Nephron progenitor cell (in vitro differentiated cells): Measurements from ENCODE around the gene ARHGEF11.

Experiments used
- DNase-seq: peaks from one replicate; pipeline ENCODE4 v3.0.0; 2021
- H3K27ac Mint-ChIP-seq: 2 replicates; pipeline ENCODE4 v1.8.0; 2021; ENCODE audit warnings: mild to moderate bottlenecking, moderate library complexity, mixed read lengths
- H3K27me3 Mint-ChIP-seq: 2 replicates; pipeline ENCODE4 v1.8.0; 2021; ENCODE audit warnings: mild to moderate bottlenecking, low read depth, mixed read lengths; ENCODE audit not compliant: poor library complexity
- H3K36me3 Mint-ChIP-seq: 2 replicates; pipeline ENCODE4 v1.8.0; 2021; ENCODE audit warnings: low read depth, mixed read lengths
- H3K4me1 Mint-ChIP-seq: 2 replicates; pipeline ENCODE4 v1.8.0; 2021; ENCODE audit warnings: mixed read lengths
- H3K4me3 Mint-ChIP-seq: 2 replicates; pipeline ENCODE4 v1.8.0; 2021; ENCODE audit warnings: mild to moderate bottlenecking, moderate library complexity, mixed read lengths
- H3K9me3 Mint-ChIP-seq: 2 replicates; pipeline ENCODE4 v1.8.0; 2021; ENCODE audit warnings: mild to moderate bottlenecking, moderate library complexity, mixed read lengths
- TF ChIP-seq, protein P1 (sequence below): fragments of 200-600 bp; sonication (generic); IDR thresholded peaks from 2 replicates; pipeline ENCODE4 v1.5.0; 2021; ENCODE audit warnings: antibody characterized with exemption

ARHGEF11 gene

DNA sequence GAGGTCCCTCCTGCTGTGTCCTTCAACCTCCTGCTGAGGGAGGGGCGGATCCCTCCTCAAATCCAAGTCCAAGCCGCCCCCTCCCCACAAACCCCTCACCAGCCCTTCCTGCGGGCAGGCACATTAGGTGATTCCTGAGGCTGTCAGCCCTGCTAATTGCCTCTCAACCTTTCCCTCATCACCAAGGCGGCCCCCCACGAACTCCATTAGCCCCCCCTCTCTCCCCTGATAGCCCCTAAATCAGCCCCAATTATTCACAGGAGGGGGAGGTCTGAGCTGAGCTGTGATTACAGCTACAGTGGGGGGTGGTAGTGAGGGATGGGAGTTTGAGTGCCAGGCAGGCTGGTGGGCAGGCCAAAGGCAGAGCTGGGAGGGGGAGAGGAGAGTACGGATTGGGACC is 157.8 kb downstream of the ARHGEF11 start:
- DNase-seq = no peak
- no peak overlapping the region for H3K4me3 Mint-ChIP-seq
- H3K9me3 Mint-ChIP-seq = no peaks in the 10 kb centered on the region
- peaks cover 69% of the 10 kb centered on the region for H3K27me3 Mint-ChIP-seq
- H3K4me1 Mint-ChIP-seq = peaks cover 64% of the 10 kb centered on the region
- TF ChIP-seq, protein P1, sequence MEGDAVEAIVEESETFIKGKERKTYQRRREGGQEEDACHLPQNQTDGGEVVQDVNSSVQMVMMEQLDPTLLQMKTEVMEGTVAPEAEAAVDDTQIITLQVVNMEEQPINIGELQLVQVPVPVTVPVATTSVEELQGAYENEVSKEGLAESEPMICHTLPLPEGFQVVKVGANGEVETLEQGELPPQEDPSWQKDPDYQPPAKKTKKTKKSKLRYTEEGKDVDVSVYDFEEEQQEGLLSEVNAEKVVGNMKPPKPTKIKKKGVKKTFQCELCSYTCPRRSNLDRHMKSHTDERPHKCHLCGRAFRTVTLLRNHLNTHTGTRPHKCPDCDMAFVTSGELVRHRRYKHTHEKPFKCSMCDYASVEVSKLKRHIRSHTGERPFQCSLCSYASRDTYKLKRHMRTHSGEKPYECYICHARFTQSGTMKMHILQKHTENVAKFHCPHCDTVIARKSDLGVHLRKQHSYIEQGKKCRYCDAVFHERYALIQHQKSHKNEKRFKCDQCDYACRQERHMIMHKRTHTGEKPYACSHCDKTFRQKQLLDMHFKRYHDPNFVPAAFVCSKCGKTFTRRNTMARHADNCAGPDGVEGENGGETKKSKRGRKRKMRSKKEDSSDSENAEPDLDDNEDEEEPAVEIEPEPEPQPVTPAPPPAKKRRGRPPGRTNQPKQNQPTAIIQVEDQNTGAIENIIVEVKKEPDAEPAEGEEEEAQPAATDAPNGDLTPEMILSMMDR = no peak
- no peak overlapping the region for H3K27ac Mint-ChIP-seq
- H3K36me3 Mint-ChIP-seq = no peaks in the 10 kb centered on the region

DNA sequence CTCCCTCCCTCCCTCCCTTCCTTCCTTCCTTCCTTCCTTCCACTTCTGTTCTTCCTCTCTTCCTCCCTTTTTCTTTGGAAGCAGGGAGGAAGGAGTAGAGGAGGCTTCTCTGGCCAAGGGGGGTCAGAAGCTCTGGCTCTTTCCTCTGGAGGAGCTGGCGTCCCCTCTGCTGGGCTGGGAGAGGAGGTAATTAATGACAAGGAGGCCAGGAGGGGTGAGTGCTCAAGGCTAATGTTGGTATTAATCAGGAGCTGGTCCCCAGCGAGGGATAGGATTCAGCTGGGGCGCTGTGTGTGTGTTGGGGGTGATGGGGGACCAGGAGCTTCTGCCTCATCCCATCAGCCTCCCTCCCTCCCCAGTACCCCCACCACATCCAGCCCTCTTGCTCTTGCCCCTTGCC is 158.2 kb downstream of the ARHGEF11 start:
- Mint-ChIP-seq H3K4me3 (no peak overlapping the region), H3K9me3 (no peaks in the 10 kb centered on the region), H3K27ac (no peak overlapping the region), H3K36me3 (no peaks in the 10 kb centered on the region), H3K4me1 (peaks cover 65% of the 10 kb centered on the region), H3K27me3 (peaks cover 69% of the 10 kb centered on the region)
- TF ChIP-seq, protein P1 = no peak
- peak; percentile 41 for DNase-seq

DNA sequence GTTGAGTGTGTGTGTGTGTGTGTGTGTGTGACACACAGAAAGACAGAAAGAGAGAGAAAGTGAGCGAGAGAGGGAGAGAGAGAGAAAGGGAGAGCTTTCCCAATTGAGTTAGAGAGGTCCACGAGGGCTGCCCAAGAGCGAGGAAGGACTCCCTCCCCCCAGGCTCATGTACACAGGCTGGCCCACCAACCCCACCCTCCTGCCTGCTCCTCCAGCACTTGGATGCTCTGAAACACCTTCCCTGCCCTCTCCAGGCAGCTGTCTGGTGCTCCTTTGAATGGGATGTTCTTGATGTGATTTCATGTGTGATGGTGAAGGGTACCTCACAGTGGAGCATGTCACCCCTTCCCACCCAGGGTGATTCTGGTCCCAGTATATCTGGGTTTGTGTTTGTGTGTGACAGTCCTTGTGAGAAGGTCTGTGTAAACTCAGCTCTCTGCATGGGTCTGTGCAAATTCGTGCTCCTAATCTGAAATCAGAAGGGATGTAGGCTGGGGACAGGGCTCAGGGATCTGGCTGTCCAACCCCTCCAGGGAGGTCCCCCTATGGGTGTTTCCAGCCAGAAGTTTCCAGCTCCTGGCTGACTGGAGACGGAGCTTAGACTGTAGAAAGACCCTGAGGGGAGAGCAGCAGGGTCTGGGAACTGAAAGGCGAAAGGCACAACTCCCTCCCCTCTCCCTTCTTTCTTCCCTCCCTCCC is 158.8 kb downstream of the ARHGEF11 start:
- peaks cover 67% of the 10 kb centered on the region for H3K27me3 Mint-ChIP-seq
- H3K27ac Mint-ChIP-seq = peak overlapping the region; percentile 25
- TF ChIP-seq, protein P1 = no peak
- no peaks in the 10 kb centered on the region for H3K36me3 Mint-ChIP-seq
- peak overlapping the region; percentile 37 for H3K4me3 Mint-ChIP-seq
- peaks cover 61% of the 10 kb centered on the region for H3K4me1 Mint-ChIP-seq
- no peak for DNase-seq
- no peaks in the 10 kb centered on the region for H3K9me3 Mint-ChIP-seq

DNA sequence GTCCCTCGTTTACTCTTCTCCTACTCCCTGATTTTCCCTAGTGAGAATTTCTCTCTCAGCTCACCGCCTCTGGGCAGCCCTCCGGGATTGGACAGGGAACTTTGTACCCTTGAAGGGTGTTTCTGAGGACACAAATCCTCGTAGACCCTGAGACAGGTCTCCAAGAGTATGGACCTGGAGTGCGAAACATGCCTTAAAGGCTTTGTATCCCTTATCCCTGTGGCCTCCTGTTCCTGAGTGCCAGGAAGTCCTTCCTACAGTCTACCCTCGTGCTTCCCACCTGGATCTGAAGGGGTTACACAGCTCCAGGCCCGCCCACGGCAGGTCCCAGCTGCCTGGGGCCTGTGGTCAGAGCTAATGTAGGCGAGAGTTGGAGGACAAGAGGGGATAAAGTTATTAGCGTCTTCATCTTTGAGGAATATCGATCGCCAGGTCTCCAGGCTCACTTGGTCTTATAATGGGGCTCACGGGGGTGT is 159.6 kb downstream of the ARHGEF11 start:
- Mint-ChIP-seq H3K4me1 (peaks cover 64% of the 10 kb centered on the region), H3K27me3 (peaks cover 64% of the 10 kb centered on the region), H3K36me3 (no peaks in the 10 kb centered on the region), H3K4me3 (no peak overlapping the region), H3K27ac (no peak overlapping the region), H3K9me3 (no peaks in the 10 kb centered on the region)
- TF ChIP-seq, protein P1 = no peak
- DNase-seq = no peak

DNA sequence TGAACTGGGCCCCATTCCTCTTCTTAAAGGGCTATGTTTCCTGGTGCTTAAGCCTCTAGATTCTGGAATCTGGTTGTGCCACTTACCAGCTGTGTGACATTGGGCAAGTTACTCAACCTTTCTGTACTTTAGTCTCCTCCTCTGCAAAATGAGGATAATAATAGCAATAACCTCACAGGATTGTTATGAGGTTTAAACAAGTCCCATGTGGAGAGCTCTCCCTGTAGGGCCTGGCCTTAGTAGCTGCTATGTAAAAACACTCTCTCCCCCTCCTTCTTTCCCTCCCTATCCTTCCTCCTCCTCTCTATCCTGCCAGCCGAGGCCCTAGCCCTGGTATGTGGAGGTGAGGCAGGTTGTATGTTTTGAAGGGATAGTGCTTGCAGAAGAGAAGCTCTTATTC is 160.2 kb downstream of the ARHGEF11 start:
- TF ChIP-seq, protein P1 = no peak
- no peak overlapping the region for H3K4me3 Mint-ChIP-seq
- DNase-seq = no peak
- no peak overlapping the region for H3K27ac Mint-ChIP-seq
- H3K9me3 Mint-ChIP-seq = no peaks in the 10 kb centered on the region
- no peaks in the 10 kb centered on the region for H3K36me3 Mint-ChIP-seq
- peaks cover 60% of the 10 kb centered on the region for H3K27me3 Mint-ChIP-seq
- H3K4me1 Mint-ChIP-seq = peaks cover 65% of the 10 kb centered on the region
